Measurements from ENCODE around the gene GNB4.

Gene GNB4

GRCh38 chr3:179451265-179452175, at the start of gene GNB4:
TSS of gene GNB4 (minus strand) at chr3:179451470. CDS start at chr3:179426200, 25,270 bp downstream.
- peak; percentile 81 for DNase-seq (ENCODE audit: low spot score)

- no peak for DNase-seq (ENCODE audit: low spot score)
These were observed 44.2 kb upstream of the GNB4 start for GRCh38 chr3:179495483-179495882.

- DNase-seq (ENCODE audit: low spot score): no peak
These were observed 42.0 kb upstream of the GNB4 start for GRCh38 chr3:179493260-179493659.

GRCh38 chr3:179488213-179488612, 36.9 kb upstream of the GNB4 start:
- no peak for DNase-seq (ENCODE audit: low spot score)

GRCh38 chr3:179486806-179487205, 35.5 kb upstream of the GNB4 start:
- no peak for DNase-seq (ENCODE audit: low spot score)

GRCh38 chr3:179482857-179483256, 31.6 kb upstream of the GNB4 start:
- DNase-seq (ENCODE audit: low spot score): no peak

GRCh38 chr3:179476215-179476614, 24.9 kb upstream of the GNB4 start:
- DNase-seq (ENCODE audit: low spot score): no peak

GRCh38 chr3:179474480-179474879, 23.2 kb upstream of the GNB4 start:
- DNase-seq (ENCODE audit: low spot score): no peak

GRCh38 chr3:179473565-179473964, 22.3 kb upstream of the GNB4 start:
- no peak for DNase-seq (ENCODE audit: low spot score)

GRCh38 chr3:179464323-179465092, 13.2 kb upstream of the GNB4 start:
- DNase-seq (ENCODE audit: low spot score): peak; percentile 47

- DNase-seq (ENCODE audit: low spot score): no peak
These were observed 12.0 kb upstream of the GNB4 start for GRCh38 chr3:179463319-179463718.

GRCh38 chr3:179460260-179460659, 9.0 kb upstream of the GNB4 start:
- no peak for DNase-seq (ENCODE audit: low spot score)

GRCh38 chr3:179455954-179456353, 4.7 kb upstream of the GNB4 start:
- no peak for DNase-seq (ENCODE audit: low spot score)

- DNase-seq (ENCODE audit: low spot score): peak; percentile 17
These were observed 3.6 kb upstream of the GNB4 start for GRCh38 chr3:179454887-179455286.

- no peak for DNase-seq (ENCODE audit: low spot score)
These were observed 2.7 kb upstream of the GNB4 start for GRCh38 chr3:179453967-179454366.

- no peak for DNase-seq (ENCODE audit: low spot score)
These were observed 1.6 kb upstream of the GNB4 start for GRCh38 chr3:179452872-179453271.

GRCh38 chr3:179452176-179452564, 900 bp upstream of the GNB4 start:
- no peak for DNase-seq (ENCODE audit: low spot score)

- no peak for DNase-seq (ENCODE audit: low spot score)
These were observed 387 bp downstream of the GNB4 start for GRCh38 chr3:179450901-179451264.

- DNase-seq (ENCODE audit: low spot score): no peak
These were observed 989 bp downstream of the GNB4 start for GRCh38 chr3:179450261-179450701.

- no peak for DNase-seq (ENCODE audit: low spot score)
These were observed 1.6 kb downstream of the GNB4 start for GRCh38 chr3:179449636-179450035.

- no peak for DNase-seq (ENCODE audit: low spot score)
These were observed 4.0 kb downstream of the GNB4 start for GRCh38 chr3:179447251-179447650.

- peak; percentile 27 for DNase-seq (ENCODE audit: low spot score)
These were observed 4.8 kb downstream of the GNB4 start for GRCh38 chr3:179446501-179446900.

GRCh38 chr3:179438841-179439240, 12.4 kb downstream of the GNB4 start:
- DNase-seq (ENCODE audit: low spot score): no peak
